RKO (cell line): Measurements from ENCODE around the gene RPL35A.
"Not testable (repeated sequence)": the region's sequence is repeated elsewhere in the genome, so short reads cannot be mapped to it uniquely, and the experiment has no call there.

ENCODE experiments used
- DNase-seq: peaks from one replicate; pipeline ENCODE4 v3.0.0-alpha.2; 2016; ENCODE audit warnings: low spot score

RPL35A gene

GRCh38 chr3:197949778-197950676, at the start of gene RPL35A:
Gene RPL35A (plus strand): TSS chr3:197950190. CDS start chr3:197950968, 778 bp downstream.
- DNase-seq, result peak; percentile 98

- DNase-seq, result no peak
Observed at GRCh38 chr3:197901626-197902025, 48.4 kb upstream of the RPL35A start.

GRCh38 chr3:197906023-197906849, 43.8 kb upstream of the RPL35A start:
- peak; percentile 95 for DNase-seq

GRCh38 chr3:197906850-197907187, 43.2 kb upstream of the RPL35A start:
- DNase-seq, result no peak

- no peak for DNase-seq
Observed at GRCh38 chr3:197907196-197907595, 42.8 kb upstream of the RPL35A start.

GRCh38 chr3:197908550-197908949, 41.4 kb upstream of the RPL35A start:
- peak; percentile 88 for DNase-seq

GRCh38 chr3:197908957-197909701, 40.9 kb upstream of the RPL35A start:
- peak; percentile 56 for DNase-seq

GRCh38 chr3:197912741-197913476, 37.1 kb upstream of the RPL35A start:
- DNase-seq, result peak; percentile 89

- DNase-seq, result no peak
Observed at GRCh38 chr3:197913641-197914380, 36.2 kb upstream of the RPL35A start.

- not testable (repeated sequence) for DNase-seq
Observed at GRCh38 chr3:197921429-197922275, 28.3 kb upstream of the RPL35A start.

- no peak for DNase-seq
Observed at GRCh38 chr3:197926418-197926817, 23.6 kb upstream of the RPL35A start.

GRCh38 chr3:197927578-197927977, 22.4 kb upstream of the RPL35A start:
- DNase-seq, result not testable (repeated sequence)

GRCh38 chr3:197936819-197937384, 13.1 kb upstream of the RPL35A start:
- no peak for DNase-seq

- DNase-seq, result no peak
Observed at GRCh38 chr3:197940745-197941384, 9.1 kb upstream of the RPL35A start.

GRCh38 chr3:197942956-197943556, 6.9 kb upstream of the RPL35A start:
- peak; percentile 79 for DNase-seq

- no peak for DNase-seq
Observed at GRCh38 chr3:197949191-197949777, 706 bp upstream of the RPL35A start.

- DNase-seq, result no peak
Observed at GRCh38 chr3:197950677-197951061, 679 bp downstream of the RPL35A start.

- DNase-seq, result no peak
Observed at GRCh38 chr3:197951392-197951990, 1.5 kb downstream of the RPL35A start.
